H9 (cell line): ENCODE data around the gene JAG1. TPM values are rescaled to one million over a fixed set of nuclear protein-coding genes. Genes with fewer than 3 reads are reported as not detected.

ENCODE experiments used
- DNase-seq: peaks from one replicate; pipeline ENCODE4 v3.0.0-alpha.2; 2017
- H2AFZ ChIP-seq: one replicate; pipeline ENCODE4 v1.6.1; 2013; ENCODE audit warnings: mild to moderate bottlenecking, low read length, control low read depth, moderate library complexity
- H2AK5ac ChIP-seq: 2 replicates; pipeline ENCODE4 v1.6.1; 2013; ENCODE audit warnings: low read length, control low read depth, mixed read lengths; ENCODE audit not compliant: insufficient read length
- H2BK120ac ChIP-seq: one replicate; pipeline ENCODE4 v1.6.1; 2013; ENCODE audit warnings: low read depth, mild to moderate bottlenecking, low read length, control low read depth, inconsistent platforms; ENCODE audit not compliant: poor library complexity, severe bottlenecking
- H2BK12ac ChIP-seq: 2 replicates; pipeline ENCODE4 v1.6.1; 2013; ENCODE audit warnings: low read length, control low read depth, mixed read lengths, low read depth; ENCODE audit not compliant: insufficient read length
- H2BK15ac ChIP-seq: 2 replicates; pipeline ENCODE4 v1.6.1; 2013; ENCODE audit warnings: low read depth, low read length, control low read depth
- H2BK20ac ChIP-seq: one replicate; pipeline ENCODE4 v1.6.1; 2013; ENCODE audit warnings: low read depth, mild to moderate bottlenecking, low read length, control low read depth, inconsistent platforms; ENCODE audit not compliant: poor library complexity, severe bottlenecking
- H2BK5ac ChIP-seq: 2 replicates; pipeline ENCODE4 v1.6.1; 2013; ENCODE audit warnings: low read length, control low read depth, mixed read lengths; ENCODE audit not compliant: insufficient read length
- H3K14ac ChIP-seq: 2 replicates; pipeline ENCODE4 v1.6.1; 2013; ENCODE audit warnings: low read length, control low read depth; ENCODE audit not compliant: insufficient read depth
- H3K18ac ChIP-seq: 2 replicates; pipeline ENCODE4 v1.6.1; 2013; ENCODE audit warnings: low read depth, mild to moderate bottlenecking, mixed read lengths, low read length, control low read depth; ENCODE audit not compliant: insufficient read length
- H3K23ac ChIP-seq: 2 replicates; pipeline ENCODE4 v1.6.1; 2013; ENCODE audit warnings: low read length, control low read depth, mixed read lengths, low read depth; ENCODE audit not compliant: insufficient read length
- H3K23me2 ChIP-seq: 2 replicates; pipeline ENCODE4 v1.6.1; 2013; ENCODE audit warnings: low read depth, mild to moderate bottlenecking, mixed read lengths, low read length, control low read depth; ENCODE audit not compliant: insufficient read length, poor library complexity, severe bottlenecking
- H3K27ac ChIP-seq: 2 replicates; pipeline ENCODE4 v1.5.1; 2013; ENCODE audit warnings: low read length, control low read depth, mixed read lengths, low read depth; ENCODE audit not compliant: insufficient read length
- H3K27me3 ChIP-seq: 2 replicates; pipeline ENCODE4 v1.6.1; 2013; ENCODE audit warnings: low read length, control low read depth, inconsistent platforms; ENCODE audit not compliant: insufficient read depth
- H3K4ac ChIP-seq: 2 replicates; pipeline ENCODE4 v1.6.1; 2013; ENCODE audit warnings: low read depth, mild to moderate bottlenecking, control low read depth, inconsistent platforms, low read length, moderate library complexity
- H3K4me1 ChIP-seq: 2 replicates; pipeline ENCODE4 v1.6.1; 2013; ENCODE audit warnings: low read length, control low read depth, inconsistent platforms; ENCODE audit not compliant: insufficient read depth
- H3K4me2 ChIP-seq: 2 replicates; pipeline ENCODE4 v1.6.1; 2013; ENCODE audit warnings: low read length, control low read depth, mixed read lengths; ENCODE audit not compliant: insufficient read length, insufficient read depth
- H3K56ac ChIP-seq: 2 replicates; pipeline ENCODE4 v1.6.1; 2013; ENCODE audit warnings: low read depth, mild to moderate bottlenecking, mixed read lengths, low read length, control low read depth; ENCODE audit not compliant: insufficient read length
- H3K79me1 ChIP-seq: 2 replicates; pipeline ENCODE4 v1.6.1; 2013; ENCODE audit warnings: low read depth, mild to moderate bottlenecking, moderate library complexity, low read length, control low read depth, inconsistent platforms; ENCODE audit not compliant: insufficient read depth, poor library complexity, severe bottlenecking
- H3K79me2 ChIP-seq: 2 replicates; pipeline ENCODE4 v1.6.1; 2013; ENCODE audit warnings: low read length, control low read depth, inconsistent platforms; ENCODE audit not compliant: insufficient read depth
- H3K9ac ChIP-seq: 2 replicates; pipeline ENCODE4 v1.6.1; 2013; ENCODE audit warnings: low read length, control low read depth, mixed read lengths; ENCODE audit not compliant: insufficient read length; ENCODE audit errors: extremely low read depth
- H3K9me3 ChIP-seq: one replicate; pipeline ENCODE4 v1.6.1; 2013; ENCODE audit warnings: low read depth, low read length, inconsistent platforms; ENCODE audit not compliant: control insufficient read depth
- H3T11ph ChIP-seq: one replicate; pipeline ENCODE4 v1.6.1; 2013; ENCODE audit warnings: mild to moderate bottlenecking, low read length, control low read depth, inconsistent platforms
- H4K20me1 ChIP-seq: one replicate; pipeline ENCODE4 v1.6.1; 2013; ENCODE audit not compliant: control insufficient read depth, insufficient read length, insufficient read depth
- H4K5ac ChIP-seq: 2 replicates; pipeline ENCODE4 v1.6.1; 2013; ENCODE audit warnings: low read depth, mild to moderate bottlenecking, mixed read lengths, low read length, control low read depth; ENCODE audit not compliant: insufficient read length
- H4K8ac ChIP-seq: replicated peaks from 2 replicates; pipeline ENCODE4 v1.6.1; 2013; ENCODE audit warnings: low read length, control low read depth, mixed read lengths, low read depth; ENCODE audit not compliant: insufficient read length
- H4K91ac ChIP-seq: 2 replicates; pipeline ENCODE4 v1.6.1; 2013; ENCODE audit warnings: low read depth, mild to moderate bottlenecking, moderate library complexity, mixed read lengths, low read length, control low read depth; ENCODE audit not compliant: insufficient read length
- H3K27ac Mint-ChIP-seq, 3 experiments: 2 replicates in 2 of 3; 3 replicates in 1 of 3; pipeline ENCODE4 v1.8.0; 2020 to 2021; ENCODE audit warnings: mixed read lengths in 3 of 3, mild to moderate bottlenecking in 1 of 3, moderate library complexity in 1 of 3
- H3K27me3 Mint-ChIP-seq: 2 replicates; pipeline ENCODE4 v1.8.0; 2021; ENCODE audit warnings: low read depth, mild to moderate bottlenecking, moderate library complexity, mixed read lengths
- H3K36me3 Mint-ChIP-seq, 3 experiments: 2 replicates in 2 of 3; 3 replicates in 1 of 3; pipeline ENCODE4 v1.8.0; 2020 to 2021; ENCODE audit warnings: low read depth in 3 of 3, mixed read lengths in 3 of 3; ENCODE audit not compliant: insufficient read depth in 1 of 3
- H3K4me1 Mint-ChIP-seq, 2 experiments: 2 replicates each; pipeline ENCODE4 v1.8.0; 2020; ENCODE audit warnings: mixed read lengths in 2 of 2
- H3K4me3 Mint-ChIP-seq, 2 experiments: 2 replicates in 1 of 2; 3 replicates in 1 of 2; pipeline ENCODE4 v1.8.0; 2020 to 2021; ENCODE audit warnings: mild to moderate bottlenecking in 2 of 2, mixed read lengths in 2 of 2, moderate library complexity in 1 of 2
- H3K9me3 Mint-ChIP-seq, 2 experiments: 2 replicates in 1 of 2; 3 replicates in 1 of 2; pipeline ENCODE4 v1.8.0; 2020; ENCODE audit warnings: mild to moderate bottlenecking in 2 of 2, mixed read lengths in 2 of 2, moderate library complexity in 1 of 2
- WGBS: extraction: QIAGEN DNeasy Blood & Tissue Kit; methylation state at CpG from one replicate; pipeline ENCODE4 v1.1.7; 2013; ENCODE audit warnings: missing lambda C conversion rate, low lambda C conversion rate, mixed read lengths; ENCODE audit not compliant: insufficient read length; ENCODE audit errors: extremely low coverage; 5-methylcytosine and 5-hydroxymethylcytosine counted together
- total RNA-seq: library from RNA; stranded (reverse); gene quantifications from 2 replicates; pipeline ENCODE4 v1.2.1, GENCODE V29; 2021
- TF ChIP-seq, protein P1 (sequence below): fragments of 200-600 bp; sonication (generic); conservative IDR thresholded peaks from 3 replicates; pipeline ENCODE4 v1.8.0; 2021; ENCODE audit warnings: antibody characterized with exemption, mild to moderate bottlenecking

JAG1 gene
- total RNA-seq, 1 experiment from 2014 or later, result 58.1 TPM

DNA sequence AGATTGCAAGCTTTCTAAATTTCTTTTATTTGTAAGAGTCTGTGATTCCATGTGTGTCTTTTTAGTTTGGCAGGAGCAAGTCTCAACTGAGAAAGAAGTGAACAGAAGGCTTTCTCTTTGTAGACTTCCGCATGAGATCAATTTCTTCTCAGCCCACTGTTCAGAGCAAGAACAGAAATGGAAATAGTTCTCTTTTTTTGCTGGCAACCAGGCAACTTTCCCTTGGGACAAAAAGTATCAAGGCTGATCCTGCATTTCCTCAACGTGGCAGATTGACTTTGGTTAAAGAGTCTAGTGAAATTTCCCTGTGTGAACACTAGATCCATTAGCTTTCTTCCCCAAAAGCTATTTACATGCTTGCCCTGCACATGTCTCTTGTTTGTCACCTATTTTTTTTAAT lies 46.8 kb upstream of the JAG1 start:
- H3K9me3 Mint-ChIP-seq, result no peaks in the 10 kb centered on the region
- WGBS, result no CpG with 5 or more reads among the region's 2 CpGs

More for the DNA sequence above, 46.8 kb upstream of the JAG1 start:
- no peaks in the 10 kb centered on the region for H4K20me1 ChIP-seq
- no peak overlapping the region for H3K4me2 ChIP-seq
- no peak overlapping the region for H3K9ac ChIP-seq
- Mint-ChIP-seq H3K4me1 (peaks cover 29 to 32% of the 10 kb centered on the region in 2 experiments), H3K36me3 (no peaks in the 10 kb centered on the region), H3K27ac (no peak overlapping the region), H3K27me3 (no peaks in the 10 kb centered on the region), H3K4me3 (no peak overlapping the region)
- TF ChIP-seq, protein P1, sequence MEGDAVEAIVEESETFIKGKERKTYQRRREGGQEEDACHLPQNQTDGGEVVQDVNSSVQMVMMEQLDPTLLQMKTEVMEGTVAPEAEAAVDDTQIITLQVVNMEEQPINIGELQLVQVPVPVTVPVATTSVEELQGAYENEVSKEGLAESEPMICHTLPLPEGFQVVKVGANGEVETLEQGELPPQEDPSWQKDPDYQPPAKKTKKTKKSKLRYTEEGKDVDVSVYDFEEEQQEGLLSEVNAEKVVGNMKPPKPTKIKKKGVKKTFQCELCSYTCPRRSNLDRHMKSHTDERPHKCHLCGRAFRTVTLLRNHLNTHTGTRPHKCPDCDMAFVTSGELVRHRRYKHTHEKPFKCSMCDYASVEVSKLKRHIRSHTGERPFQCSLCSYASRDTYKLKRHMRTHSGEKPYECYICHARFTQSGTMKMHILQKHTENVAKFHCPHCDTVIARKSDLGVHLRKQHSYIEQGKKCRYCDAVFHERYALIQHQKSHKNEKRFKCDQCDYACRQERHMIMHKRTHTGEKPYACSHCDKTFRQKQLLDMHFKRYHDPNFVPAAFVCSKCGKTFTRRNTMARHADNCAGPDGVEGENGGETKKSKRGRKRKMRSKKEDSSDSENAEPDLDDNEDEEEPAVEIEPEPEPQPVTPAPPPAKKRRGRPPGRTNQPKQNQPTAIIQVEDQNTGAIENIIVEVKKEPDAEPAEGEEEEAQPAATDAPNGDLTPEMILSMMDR, result no peak
- no peak overlapping the region for H3K18ac ChIP-seq
- DNase-seq, result no peak
- no peaks in the 10 kb centered on the region for H3K79me2 ChIP-seq
- H3T11ph ChIP-seq, result no peak overlapping the region
- no peak overlapping the region for H2BK20ac ChIP-seq
- no peak overlapping the region for H3K23ac ChIP-seq
- no peak overlapping the region for H3K27ac ChIP-seq
- H4K91ac ChIP-seq, result no peak overlapping the region
- no peaks in the 10 kb centered on the region for H3K9me3 ChIP-seq
- H3K79me1 ChIP-seq, result no peaks in the 10 kb centered on the region
- no peak overlapping the region for H2AK5ac ChIP-seq
- H2BK15ac ChIP-seq, result no peak overlapping the region
- H3K56ac ChIP-seq, result no peak overlapping the region
- no peak overlapping the region for H2BK12ac ChIP-seq
- H4K5ac ChIP-seq, result no peak overlapping the region
- no peak overlapping the region for H4K8ac ChIP-seq
- no peaks in the 10 kb centered on the region for H3K23me2 ChIP-seq
- H3K4ac ChIP-seq, result no peak overlapping the region
- peaks cover 5% of the 10 kb centered on the region; the same call in 1 of the 2 replicates for H3K4me1 ChIP-seq
- H2BK5ac ChIP-seq, result no peak overlapping the region
- H3K14ac ChIP-seq, result no peak overlapping the region
- no peak overlapping the region for H2BK120ac ChIP-seq
- no peak overlapping the region for H2AFZ ChIP-seq
- H3K27me3 ChIP-seq, result no peaks in the 10 kb centered on the region
